COLO829 (cell line): ENCODE measurements around the gene RAB19.
"Not testable (repeated sequence)": the region's sequence is repeated elsewhere in the genome, so short reads cannot be mapped to it uniquely, and the experiment has no call there.

Source experiments
- DNase-seq: peaks from one replicate; pipeline ENCODE4 v3.0.0; 2012; ENCODE audit warnings: low spot score

The RAB19 gene

DNA sequence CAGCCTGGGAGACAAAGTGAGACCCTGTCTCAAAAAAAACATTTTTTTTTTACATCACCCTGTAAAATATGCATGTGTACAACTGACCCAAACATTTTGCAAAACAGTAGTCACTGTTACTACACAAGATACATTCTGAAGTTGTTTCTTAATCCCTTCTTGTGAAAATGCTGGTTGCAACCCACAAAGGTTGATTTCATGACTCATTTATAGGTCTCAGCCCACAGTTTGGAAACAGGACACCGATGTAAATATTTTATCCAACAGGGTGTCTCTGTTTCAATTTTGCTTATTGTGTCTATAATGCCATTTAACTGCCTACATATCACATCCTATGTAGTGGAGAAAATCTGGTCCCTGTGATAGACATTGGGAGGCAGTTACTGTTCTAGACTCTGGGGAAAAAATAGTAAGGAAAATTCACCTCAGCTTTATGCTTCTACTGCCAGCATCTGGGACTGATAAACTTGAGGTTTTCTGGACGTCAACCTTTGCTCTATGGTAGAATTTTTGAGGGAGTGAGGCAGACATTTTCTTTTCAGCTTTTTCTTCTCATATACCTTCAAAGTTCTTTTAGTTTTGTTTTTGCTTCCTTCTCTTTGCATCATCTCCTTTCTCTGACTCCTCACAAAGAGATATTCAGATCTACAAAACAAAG, 1.6 kb upstream of the RAB19 start:
- DNase-seq: no peak

- DNase-seq: no peak
Measured at GRCh38 chr7:140404565-140405065, 757 bp downstream of the RAB19 start.

- DNase-seq: no peak
Measured at GRCh38 chr7:140415361-140415760, 11.5 kb downstream of the RAB19 start.

GRCh38 chr7:140415816-140416215, 12.0 kb downstream of the RAB19 start:
- not testable (repeated sequence) for DNase-seq

- no peak for DNase-seq
Measured at GRCh38 chr7:140416560-140416959, 12.7 kb downstream of the RAB19 start.

DNA sequence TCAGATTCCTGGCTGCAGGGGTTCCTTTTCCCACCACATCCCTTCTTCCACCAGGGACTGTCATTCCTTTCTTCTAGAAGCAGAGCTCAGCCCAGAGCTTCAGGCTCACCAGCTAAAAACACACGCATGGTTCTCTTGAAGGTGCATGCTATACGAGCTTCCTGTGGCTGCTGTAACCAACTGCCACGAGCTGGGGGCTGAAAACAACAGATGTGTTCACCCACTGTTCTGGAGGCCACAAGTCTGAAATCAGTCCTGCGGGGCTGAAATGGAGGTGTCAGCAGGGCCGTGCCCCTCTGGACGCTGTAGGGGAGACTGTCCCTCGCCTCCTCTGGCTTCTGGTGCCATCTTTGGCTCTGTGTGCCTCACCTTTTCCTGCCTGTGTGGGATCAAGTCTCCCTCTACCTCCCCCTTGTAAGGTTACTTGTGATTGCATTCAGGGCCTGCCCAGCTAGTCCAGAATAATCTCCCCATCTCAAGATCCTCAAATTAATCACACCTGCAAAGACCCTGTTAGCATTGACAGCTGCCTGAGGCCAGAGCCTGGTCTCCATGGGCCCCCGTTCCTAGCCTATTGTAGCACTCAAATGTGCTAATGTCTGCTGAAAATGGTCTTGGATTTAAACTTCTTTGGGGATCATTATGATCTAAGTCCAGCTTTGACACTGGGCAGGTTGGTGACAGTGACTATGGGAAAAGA, 13.7 kb downstream of the RAB19 start:
- DNase-seq: no peak

DNA sequence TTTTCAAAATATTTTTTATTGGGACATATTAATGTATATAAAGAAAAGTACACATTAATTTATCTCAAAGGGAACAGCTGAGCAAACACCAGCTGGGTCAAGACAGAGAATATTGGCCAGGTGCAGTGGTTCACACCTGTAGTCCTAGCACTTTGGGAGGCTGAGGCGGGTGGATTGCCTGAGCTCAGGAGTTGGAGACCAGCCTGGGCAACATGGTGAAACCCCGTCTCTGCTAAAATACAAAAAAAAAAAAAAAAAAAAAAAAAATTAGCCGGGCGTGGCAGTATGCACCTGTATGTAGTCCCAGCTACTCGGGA, 14.3 kb downstream of the RAB19 start:
- not testable (repeated sequence) for DNase-seq

DNA sequence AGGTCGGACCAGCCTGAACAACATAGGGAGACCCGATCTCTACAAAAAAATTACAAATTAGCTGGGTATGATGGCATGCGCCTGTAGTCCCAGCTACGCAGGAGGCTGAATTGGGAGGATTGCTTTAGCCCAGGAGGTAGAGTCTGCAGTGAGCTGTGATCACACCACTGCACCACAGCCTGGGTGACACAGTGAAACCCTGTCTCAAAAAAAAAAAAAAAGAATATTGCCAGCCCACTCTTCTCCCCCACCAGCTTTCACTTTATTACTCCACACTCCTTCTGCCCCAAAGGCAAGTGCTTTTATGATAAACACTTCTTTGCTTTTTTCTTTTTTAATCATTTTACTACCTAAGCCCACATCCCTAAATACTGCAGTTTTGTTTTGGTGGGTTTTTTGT, 14.8 kb downstream of the RAB19 start:
- DNase-seq: no peak

DNA sequence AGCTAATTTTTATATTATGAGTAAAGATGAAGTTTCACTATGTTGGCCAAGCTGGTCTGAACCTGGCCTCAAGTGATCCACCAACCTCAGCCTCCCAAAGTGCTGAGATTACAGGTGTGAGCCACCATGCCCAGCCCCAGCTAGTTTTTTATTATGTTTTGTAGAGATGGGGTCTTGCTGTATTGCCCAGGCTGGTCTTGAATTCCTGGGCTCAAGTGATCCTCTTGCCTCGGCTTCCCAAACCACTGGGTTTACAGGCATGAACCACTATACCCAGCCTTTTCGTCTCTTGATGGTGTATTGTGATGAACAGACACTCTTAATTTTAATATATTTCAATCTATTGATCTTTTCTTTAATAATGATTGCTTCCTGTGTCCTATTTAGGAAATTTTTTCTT, 17.7 kb downstream of the RAB19 start:
- DNase-seq: no peak

DNA sequence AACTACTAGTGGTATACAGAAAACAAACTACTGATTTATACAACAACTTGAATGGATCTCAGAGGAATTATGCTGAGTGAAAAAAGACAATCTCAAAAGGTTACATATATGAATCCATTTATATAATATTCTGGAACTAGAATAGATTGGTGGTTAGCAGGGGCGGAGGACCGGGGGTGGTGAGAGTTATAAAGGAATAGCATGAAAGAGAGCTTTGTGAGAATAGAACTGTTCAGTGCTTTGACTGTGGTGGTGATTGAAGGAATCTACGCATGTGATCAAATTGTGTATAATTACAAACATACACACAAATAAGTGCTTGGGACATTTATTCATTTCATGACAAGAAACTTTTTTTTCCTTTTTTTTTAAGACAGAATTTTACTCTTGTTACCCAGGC, 19.6 kb downstream of the RAB19 start:
- DNase-seq: peak; percentile 95

DNA sequence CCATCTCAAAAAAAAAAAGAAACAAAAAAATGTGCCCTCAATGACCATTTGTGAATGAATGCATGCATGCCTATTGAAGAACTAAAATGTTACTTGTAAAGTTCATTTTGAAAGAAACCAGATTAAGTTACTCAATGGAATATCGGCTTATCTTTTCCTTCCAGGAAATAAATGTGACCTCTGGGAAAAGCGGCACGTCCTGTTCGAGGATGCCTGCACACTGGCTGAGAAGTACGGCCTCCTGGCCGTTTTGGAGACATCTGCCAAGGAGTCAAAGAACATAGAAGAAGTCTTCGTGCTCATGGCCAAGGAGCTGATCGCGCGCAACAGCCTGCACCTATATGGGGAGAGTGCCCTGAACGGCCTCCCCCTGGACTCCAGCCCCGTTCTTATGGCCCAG, 21.9 kb downstream of the RAB19 start:
- no peak for DNase-seq

DNA sequence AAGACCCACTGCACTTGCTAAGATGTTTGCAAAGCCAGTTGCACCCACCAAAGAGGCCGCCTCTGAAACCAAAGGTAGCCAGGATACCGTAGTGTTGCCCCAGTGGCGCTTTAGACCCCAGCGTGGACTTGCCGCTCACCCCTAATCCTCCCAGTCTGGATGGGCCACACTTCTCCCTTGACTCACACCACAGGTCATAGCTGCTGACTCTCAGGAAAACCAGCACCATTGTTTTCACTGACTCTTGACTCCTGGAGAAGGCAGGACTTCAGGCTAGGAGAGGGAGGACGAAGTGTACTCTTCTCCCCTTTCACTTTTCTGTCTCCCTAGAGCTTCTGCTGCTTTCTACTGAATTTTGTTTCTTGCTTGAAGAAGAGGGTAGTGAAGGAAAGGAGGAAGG, 22.3 kb downstream of the RAB19 start:
- DNase-seq: no peak

- no peak for DNase-seq
Measured at GRCh38 chr7:140433396-140433795, 29.5 kb downstream of the RAB19 start.

GRCh38 chr7:140435252-140435895, 31.5 kb downstream of the RAB19 start:
- DNase-seq: no peak

GRCh38 chr7:140439359-140439758, 35.5 kb downstream of the RAB19 start:
- DNase-seq: no peak

DNA sequence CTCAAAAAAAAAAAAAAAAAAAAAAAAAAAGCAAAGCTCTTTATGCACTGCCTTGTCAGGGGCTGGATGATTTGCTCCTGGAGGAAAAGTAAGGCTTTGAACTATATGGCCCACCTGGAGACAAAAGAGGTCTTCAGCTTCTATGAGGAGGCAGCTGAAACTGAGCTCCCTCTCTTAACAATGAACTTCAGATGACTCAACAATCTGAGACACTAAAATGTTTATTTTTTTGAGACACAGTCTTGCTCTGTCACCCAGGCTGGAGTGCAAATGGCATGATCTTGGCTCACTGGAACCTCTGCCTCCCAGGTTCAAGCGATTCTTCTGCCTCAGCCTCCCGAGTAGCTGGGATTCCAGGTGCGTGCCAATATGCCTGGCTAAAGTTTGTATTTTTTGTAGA, 36.7 kb downstream of the RAB19 start:
- no peak for DNase-seq

DNA sequence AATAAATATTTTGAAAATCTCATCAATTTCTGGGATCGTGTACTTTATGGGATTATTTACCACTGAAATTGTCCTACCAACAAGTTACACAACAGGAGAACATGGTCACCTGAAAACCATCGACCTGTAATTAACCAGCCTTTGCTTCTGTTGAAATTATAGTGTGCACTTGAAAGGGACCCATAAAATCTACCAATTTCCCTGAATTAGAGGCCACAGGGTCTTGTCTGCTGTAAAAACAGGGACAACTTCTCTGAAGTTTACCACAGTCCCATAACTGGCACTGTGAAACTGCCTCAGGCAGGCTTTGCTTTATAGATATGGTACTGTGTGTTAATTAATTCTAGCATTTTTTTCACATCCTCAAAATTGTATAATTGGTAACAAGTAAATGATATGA, 37.7 kb downstream of the RAB19 start:
- DNase-seq: no peak

- DNase-seq: no peak
Measured at GRCh38 chr7:140446467-140446866, 42.6 kb downstream of the RAB19 start.

DNA sequence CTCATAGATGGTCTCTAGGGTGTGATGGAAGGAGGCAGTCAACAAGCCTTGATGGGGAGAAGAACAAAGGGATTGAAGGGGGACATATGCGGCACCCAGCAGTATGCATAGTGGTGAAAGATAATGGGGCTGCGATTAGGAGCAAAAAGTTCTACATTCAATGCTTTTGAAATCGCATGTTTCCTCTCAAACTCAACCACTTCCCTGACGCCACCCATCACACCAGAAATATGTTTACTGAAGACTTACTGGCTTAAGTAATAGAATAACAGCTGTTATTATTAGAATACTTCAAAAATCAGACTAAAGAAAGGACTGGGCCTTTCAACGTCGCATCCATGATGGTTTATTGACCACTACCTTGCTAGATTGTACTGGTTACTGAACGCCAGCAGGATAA, 44.0 kb downstream of the RAB19 start:
- no peak for DNase-seq

- DNase-seq: no peak
Measured at GRCh38 chr7:140448781-140449480, 45.1 kb downstream of the RAB19 start.

DNA sequence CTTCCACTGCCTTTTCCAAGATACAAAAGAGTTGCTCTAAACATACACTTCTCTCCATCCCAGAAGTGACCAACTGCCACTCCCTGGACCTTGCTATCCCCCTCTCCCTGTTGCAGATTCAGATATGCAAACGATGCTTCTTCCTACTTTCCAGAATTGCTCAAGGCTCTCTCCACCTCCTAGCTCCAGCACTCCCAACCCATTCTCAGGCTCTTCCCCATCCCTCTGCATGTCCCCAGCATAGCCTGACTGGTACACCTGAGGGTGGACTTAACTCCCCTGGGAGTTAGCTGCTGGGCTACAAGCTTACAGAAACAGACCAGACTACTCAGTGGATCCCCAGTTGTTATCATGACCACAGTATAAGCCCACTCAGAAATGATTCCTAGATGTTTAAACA, 47.9 kb downstream of the RAB19 start:
- no peak for DNase-seq

DNA sequence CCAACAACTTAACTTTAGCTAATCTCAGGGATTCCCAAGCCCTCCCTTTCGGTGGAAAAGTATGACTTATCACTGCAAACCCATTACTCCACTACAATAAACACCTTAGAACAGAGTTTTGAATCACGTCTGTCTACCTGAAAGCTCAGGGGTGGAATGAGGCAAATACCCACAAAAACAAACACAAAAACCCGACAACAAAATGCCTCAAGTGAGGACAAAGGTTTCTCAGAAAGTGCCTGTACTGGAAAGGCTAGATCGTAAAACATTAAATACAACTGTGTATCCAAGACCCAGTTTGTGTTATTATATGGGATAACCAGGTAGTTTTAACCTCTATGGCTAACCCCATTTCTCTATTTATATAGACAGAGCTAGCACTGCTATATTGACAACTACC, 49.4 kb downstream of the RAB19 start:
- no peak for DNase-seq
